ENCODE measurements around the gene MOB4.

The MOB4 gene

GRCh38 chr2:197499594-197500502, 16.0 kb upstream of the MOB4 start, which contains the start of the genes HSPD1 and HSPE1:
TSS of gene HSPD1 (minus strand) at chr2:197499840. CDS start at chr2:197498848, 992 bp downstream.
TSS of gene HSPE1 (plus strand) at chr2:197500379. CDS start at chr2:197500437, 58 bp downstream.
- Histone ChIP-seq H3K27ac (ENCODE audit: low read length, poor library complexity, severe bottlenecking) (peak within 1 kb of the TSS; percentile 78), H3K14ac (ENCODE audit: low read length in 2 of 2) (peak within 1 kb of the TSS in 1 of 2 experiments; percentile 94), H2BK12ac (ENCODE audit: low read length in 2 of 2) (peak within 1 kb of the TSS in 1 of 2 experiments; percentile 80), H3K9ac (ENCODE audit: low read length) (peak within 1 kb of the TSS; percentile 99), H3K4me1 (ENCODE audit: control insufficient read depth, insufficient read depth, low read depth, low read length) (peaks cover 6% of the 10 kb centered on the region), H3K4me3 (ENCODE audit: insufficient read depth in 1 of 2, low read depth in 1 of 2, low read length in 2 of 2) (peak within 1 kb of the TSS; percentile 97 to 99), H2BK5ac (ENCODE audit: low read depth, low read length, poor library complexity, severe bottlenecking) (peak within 1 kb of the TSS; percentile 92), H4K8ac (ENCODE audit: low read length) (peak within 1 kb of the TSS; percentile 80), H2AFZ (ENCODE audit: low read depth, low read length) (peak within 1 kb of the TSS; percentile 98), H3K4ac (ENCODE audit: low read depth in 1 of 2, low read length in 2 of 2) (peak within 1 kb of the TSS; percentile 5 to 92), H2BK15ac (ENCODE audit: low read depth, poor library complexity, severe bottlenecking) (peak within 1 kb of the TSS; percentile 93), H2AK5ac (ENCODE audit: low read length, severe bottlenecking) (no peak within 1 kb of the TSS), H3K79me1 (replicated peaks; ENCODE audit: low read length, poor library complexity, severe bottlenecking) (peaks cover 5% of the 10 kb centered on the region), H4K91ac (ENCODE audit: low read length) (peak within 1 kb of the TSS; percentile 71), H3K23ac (ENCODE audit: low read length in 2 of 2) (peak within 1 kb of the TSS in 1 of 2 experiments; percentile 97), H3K27me3 (ENCODE audit: control insufficient read depth in 1 of 2, insufficient read depth in 1 of 2, low read length in 2 of 2) (no peaks in the 10 kb centered on the region), H3K9me3 (ENCODE audit: control insufficient read depth, low read length) (no peaks in the 10 kb centered on the region), H2BK120ac (ENCODE audit: low read depth, low read length) (peak within 1 kb of the TSS; percentile 76), H3K36me3 (ENCODE audit: control insufficient read depth in 1 of 2, insufficient read depth in 2 of 2, low read depth in 1 of 2, low read length in 2 of 2) (peaks cover 15 to 66% of the 10 kb centered on the region in 2 experiments), H3K18ac (ENCODE audit: low read depth in 1 of 2, low read length in 2 of 2) (peak within 1 kb of the TSS; percentile 88 to 98), H3K4me2 (ENCODE audit: low read length, poor library complexity, severe bottlenecking) (peak within 1 kb of the TSS; percentile 98)
- DNase-seq: peak; percentile 100
- WGBS: under 1% methylated on average over 81 of the region's 104 CpGs

DNA sequence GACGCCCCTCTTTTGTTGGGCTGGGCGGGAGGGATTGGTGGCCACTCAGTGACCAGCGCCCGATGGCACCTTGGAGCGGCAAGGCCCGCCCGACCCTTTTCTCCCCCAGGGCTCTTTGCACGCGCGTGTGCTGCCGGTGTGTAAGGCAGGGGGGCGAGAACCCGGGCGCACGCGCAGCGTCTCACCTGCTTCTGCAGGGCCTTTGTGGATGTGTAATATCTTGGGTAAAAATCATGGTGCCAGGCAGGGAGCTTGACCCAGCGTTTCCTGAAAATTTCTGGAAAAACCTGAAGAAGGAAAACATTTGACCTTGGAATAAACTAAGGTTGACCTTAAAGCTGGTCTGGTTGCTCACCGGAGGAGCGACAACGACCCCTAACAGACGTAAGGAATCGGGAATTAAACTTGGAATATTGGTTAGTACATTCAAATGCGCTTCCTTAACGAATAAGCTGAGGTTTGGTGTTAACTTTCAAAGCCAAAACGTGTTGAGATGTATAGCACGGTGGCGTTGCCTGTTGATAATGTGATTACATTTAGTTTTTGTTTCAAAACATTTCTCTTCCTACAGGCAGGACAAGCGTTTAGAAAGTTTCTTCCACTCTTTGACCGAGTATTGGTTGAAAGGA, 15.2 kb upstream of the MOB4 start:
- WGBS: under 1% methylated on average over 28 of the region's 30 CpGs
- Histone ChIP-seq H2BK12ac (ENCODE audit: low read length in 2 of 2) (peak overlapping the region in 1 of 2 experiments; percentile 80), H3K23ac (ENCODE audit: low read length in 2 of 2) (peak overlapping the region in 1 of 2 experiments; percentile 77), H3K14ac (ENCODE audit: low read length in 2 of 2) (no peak overlapping the region), H3K27ac (ENCODE audit: low read length, poor library complexity, severe bottlenecking) (peak overlapping the region; percentile 62), H2BK5ac (ENCODE audit: low read depth, low read length, poor library complexity, severe bottlenecking) (no peak overlapping the region), H4K91ac (ENCODE audit: low read length) (no peak overlapping the region), H3K27me3 (ENCODE audit: control insufficient read depth in 1 of 2, insufficient read depth in 1 of 2, low read length in 2 of 2) (no peaks in the 10 kb centered on the region), H3K18ac (ENCODE audit: low read depth in 1 of 2, low read length in 2 of 2) (peak overlapping the region; percentile 50 to 82), H3K4me1 (ENCODE audit: control insufficient read depth, insufficient read depth, low read depth, low read length) (peaks cover 4% of the 10 kb centered on the region), H2BK15ac (ENCODE audit: low read depth, poor library complexity, severe bottlenecking) (peak overlapping the region; percentile 29), H3K79me1 (replicated peaks; ENCODE audit: low read length, poor library complexity, severe bottlenecking) (peaks cover 4% of the 10 kb centered on the region), H2AFZ (ENCODE audit: low read depth, low read length) (peak overlapping the region; percentile 5), H4K8ac (ENCODE audit: low read length) (no peak overlapping the region), H3K4me2 (ENCODE audit: low read length, poor library complexity, severe bottlenecking) (peak overlapping the region; percentile 72), H3K9me3 (ENCODE audit: control insufficient read depth, low read length) (no peaks in the 10 kb centered on the region), H3K36me3 (ENCODE audit: control insufficient read depth in 1 of 2, insufficient read depth in 2 of 2, low read depth in 1 of 2, low read length in 2 of 2) (peaks cover 14 to 63% of the 10 kb centered on the region in 2 experiments), H2AK5ac (ENCODE audit: low read length, severe bottlenecking) (no peak overlapping the region), H3K9ac (ENCODE audit: low read length) (peak overlapping the region; percentile 99), H3K4me3 (ENCODE audit: insufficient read depth in 1 of 2, low read depth in 1 of 2, low read length in 2 of 2) (peak overlapping the region; percentile 97 to 99), H3K4ac (ENCODE audit: low read depth in 1 of 2, low read length in 2 of 2) (peak overlapping the region in 1 of 2 experiments; percentile 9), H2BK120ac (ENCODE audit: low read depth, low read length) (peak overlapping the region; percentile 29)
- DNase-seq: peak; percentile 46

DNA sequence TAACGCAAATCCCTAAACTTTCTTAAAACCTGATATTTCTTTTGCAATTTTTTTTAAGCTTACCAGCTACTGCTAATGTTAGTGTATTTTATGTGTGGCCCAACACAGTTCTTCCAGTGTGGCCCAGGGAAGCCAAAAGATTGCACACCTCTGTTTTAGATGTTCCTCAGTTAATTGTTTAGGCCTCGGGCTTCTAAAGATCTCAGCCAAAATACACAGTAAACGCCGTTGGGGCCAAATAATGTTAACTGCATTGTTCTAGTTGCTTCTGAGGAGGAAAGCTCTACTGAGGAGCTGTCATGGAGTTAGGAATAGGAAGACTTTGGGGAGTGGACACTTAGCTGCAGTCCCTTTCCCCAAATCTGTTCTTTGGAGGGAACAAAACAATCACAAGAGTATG, 13.7 kb upstream of the MOB4 start:
- H3K9me3 ChIP-seq (ENCODE audit: control insufficient read depth, low read length): no peaks in the 10 kb centered on the region
- H3K4me2 ChIP-seq (ENCODE audit: low read length, poor library complexity, severe bottlenecking): no peak overlapping the region
- no peak overlapping the region for H3K27ac ChIP-seq (ENCODE audit: low read length, poor library complexity, severe bottlenecking)
- WGBS: 95% methylated on average over 4 of the region's 4 CpGs
- no peak overlapping the region for H3K14ac ChIP-seq (ENCODE audit: low read length in 2 of 2)
- no peak overlapping the region for H2BK12ac ChIP-seq (ENCODE audit: low read length in 2 of 2)
- no peak overlapping the region for H3K18ac ChIP-seq (ENCODE audit: low read depth in 1 of 2, low read length in 2 of 2)
- H3K4me1 ChIP-seq (ENCODE audit: control insufficient read depth, insufficient read depth, low read depth, low read length): peaks cover 4% of the 10 kb centered on the region
- no peak for DNase-seq
- no peak overlapping the region for H2BK15ac ChIP-seq (ENCODE audit: low read depth, poor library complexity, severe bottlenecking)
- peak overlapping the region in 1 of 2 experiments; percentile 97 for H3K4me3 ChIP-seq (ENCODE audit: insufficient read depth in 1 of 2, low read depth in 1 of 2, low read length in 2 of 2)
- no peak overlapping the region for H2BK120ac ChIP-seq (ENCODE audit: low read depth, low read length)
- no peak overlapping the region for H3K23ac ChIP-seq (ENCODE audit: low read length in 2 of 2)
- H3K9ac ChIP-seq (ENCODE audit: low read length): peak overlapping the region; percentile 99
- H3K4ac ChIP-seq (ENCODE audit: low read depth in 1 of 2, low read length in 2 of 2): no peak overlapping the region
- no peak overlapping the region for H4K91ac ChIP-seq (ENCODE audit: low read length)
- H2AK5ac ChIP-seq (ENCODE audit: low read length, severe bottlenecking): no peak overlapping the region
- peaks cover 14 to 52% of the 10 kb centered on the region in 2 experiments for H3K36me3 ChIP-seq (ENCODE audit: control insufficient read depth in 1 of 2, insufficient read depth in 2 of 2, low read depth in 1 of 2, low read length in 2 of 2)
- peaks cover 7% of the 10 kb centered on the region for H3K79me1 ChIP-seq (replicated peaks; ENCODE audit: low read length, poor library complexity, severe bottlenecking)
- H2BK5ac ChIP-seq (ENCODE audit: low read depth, low read length, poor library complexity, severe bottlenecking): no peak overlapping the region
- no peaks in the 10 kb centered on the region for H3K27me3 ChIP-seq (ENCODE audit: control insufficient read depth in 1 of 2, insufficient read depth in 1 of 2, low read length in 2 of 2)
- no peak overlapping the region for H2AFZ ChIP-seq (ENCODE audit: low read depth, low read length)
- H4K8ac ChIP-seq (ENCODE audit: low read length): no peak overlapping the region

DNA sequence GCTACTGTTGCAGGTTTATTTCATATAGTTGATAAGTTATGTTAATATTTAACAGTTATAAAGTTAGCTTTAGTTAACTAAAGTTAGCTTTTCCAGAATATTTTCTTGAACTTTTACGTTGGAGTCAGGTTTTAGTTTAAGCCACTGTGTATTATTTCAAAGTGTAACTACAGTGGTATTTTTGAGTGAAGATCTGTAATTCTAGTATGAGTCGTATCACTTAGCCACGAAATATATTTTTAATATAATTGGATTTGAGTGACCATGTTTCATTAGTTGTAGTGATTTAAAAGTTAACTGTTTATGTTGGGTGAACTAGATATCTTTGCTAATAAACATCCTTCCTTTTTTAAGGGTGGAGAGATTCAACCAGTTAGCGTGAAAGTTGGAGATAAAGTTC, 13.2 kb upstream of the MOB4 start:
- WGBS: 93% methylated on average over 3 of the region's 4 CpGs
- Histone ChIP-seq H3K27me3 (ENCODE audit: control insufficient read depth in 1 of 2, insufficient read depth in 1 of 2, low read length in 2 of 2) (no peaks in the 10 kb centered on the region), H2BK12ac (ENCODE audit: low read length in 2 of 2) (no peak overlapping the region), H3K4me2 (ENCODE audit: low read length, poor library complexity, severe bottlenecking) (no peak overlapping the region), H3K27ac (ENCODE audit: low read length, poor library complexity, severe bottlenecking) (no peak overlapping the region), H3K18ac (ENCODE audit: low read depth in 1 of 2, low read length in 2 of 2) (no peak overlapping the region), H3K4me1 (ENCODE audit: control insufficient read depth, insufficient read depth, low read depth, low read length) (peaks cover 4% of the 10 kb centered on the region), H3K9ac (ENCODE audit: low read length) (peak overlapping the region; percentile 99), H3K9me3 (ENCODE audit: control insufficient read depth, low read length) (no peaks in the 10 kb centered on the region), H3K79me1 (replicated peaks; ENCODE audit: low read length, poor library complexity, severe bottlenecking) (peaks cover 7% of the 10 kb centered on the region), H2BK15ac (ENCODE audit: low read depth, poor library complexity, severe bottlenecking) (no peak overlapping the region), H2BK120ac (ENCODE audit: low read depth, low read length) (no peak overlapping the region), H4K8ac (ENCODE audit: low read length) (no peak overlapping the region), H3K14ac (ENCODE audit: low read length in 2 of 2) (no peak overlapping the region), H3K23ac (ENCODE audit: low read length in 2 of 2) (no peak overlapping the region), H2AK5ac (ENCODE audit: low read length, severe bottlenecking) (no peak overlapping the region), H3K4me3 (ENCODE audit: insufficient read depth in 1 of 2, low read depth in 1 of 2, low read length in 2 of 2) (peak overlapping the region in 1 of 2 experiments; percentile 97), H4K91ac (ENCODE audit: low read length) (no peak overlapping the region), H3K36me3 (ENCODE audit: control insufficient read depth in 1 of 2, insufficient read depth in 2 of 2, low read depth in 1 of 2, low read length in 2 of 2) (peaks cover 14 to 47% of the 10 kb centered on the region in 2 experiments), H2BK5ac (ENCODE audit: low read depth, low read length, poor library complexity, severe bottlenecking) (no peak overlapping the region), H2AFZ (ENCODE audit: low read depth, low read length) (no peak overlapping the region), H3K4ac (ENCODE audit: low read depth in 1 of 2, low read length in 2 of 2) (no peak overlapping the region)
- no peak for DNase-seq
